HepG2 (cell line): ENCODE results near the gene NCOA3. TPM values are rescaled to one million over a fixed set of nuclear protein-coding genes. Genes with fewer than 3 reads are reported as not detected.

Experiments
- ARID5B ChIP-seq: IDR thresholded peaks from 2 replicates; pipeline ENCODE4 v1.4.0; 2020; ENCODE audit warnings: mild to moderate bottlenecking, missing genetic modification reagents
- CTCF ChIP-seq: sonication (generic); formaldehyde crosslinking; IDR thresholded peaks from 2 replicates; pipeline ENCODE4 v1.5.0; 2020; ENCODE audit warnings: mild to moderate bottlenecking, missing genetic modification reagents, moderate library complexity
- DDIT3 ChIP-seq: sonication (generic); formaldehyde crosslinking; IDR thresholded peaks from 2 replicates; pipeline ENCODE4 v1.4.0; 2020; ENCODE audit warnings: mild to moderate bottlenecking, missing genetic modification reagents
- EEA1 ChIP-seq: sonication (generic); formaldehyde crosslinking; IDR thresholded peaks from 2 replicates; pipeline ENCODE4 v1.5.1; 2020; ENCODE audit warnings: mild to moderate bottlenecking, missing genetic modification reagents, borderline replicate concordance
- HMGXB4 ChIP-seq, 2 experiments: sonication (generic) in 1 of 2; formaldehyde crosslinking in 1 of 2; IDR thresholded peaks; 2 replicates each; pipeline versions ENCODE4 v1.4.0 to v1.6.1; 2018 to 2020; ENCODE audit warnings: missing genetic modification reagents in 2 of 2, borderline replicate concordance in 1 of 2, low read depth in 1 of 2, mild to moderate bottlenecking in 1 of 2, missing biosample characterization in 1 of 2
- HNRNPK ChIP-seq: fragments of 200-400 bp; formaldehyde crosslinking; IDR thresholded peaks from 2 replicates; pipeline ENCODE4 v1.6.1; 2018; ENCODE audit warnings: low read length, low read depth, moderate library complexity, mild to moderate bottlenecking; ENCODE audit not compliant: poor library complexity, severe bottlenecking
- MTF2 ChIP-seq: sonication (generic); formaldehyde crosslinking; IDR thresholded peaks from 2 replicates; pipeline ENCODE4 v1.5.0; 2020; ENCODE audit warnings: missing genetic modification reagents, borderline replicate concordance
- NFIC ChIP-seq: IDR thresholded peaks from 2 replicates; pipeline ENCODE4 v1.6.1; 2012; ENCODE audit warnings: mild to moderate bottlenecking, low read length, inconsistent platforms
- RAD51 ChIP-seq: fragments of 450-650 bp; IDR thresholded peaks from 2 replicates; pipeline ENCODE4 v1.6.1; 2016; ENCODE audit warnings: borderline replicate concordance
- TOPORS ChIP-seq: sonication (generic); formaldehyde crosslinking; IDR thresholded peaks from 2 replicates; pipeline ENCODE4 v1.8.0; 2023; ENCODE audit warnings: mild to moderate bottlenecking, missing genetic modification reagents
- ZNF205 ChIP-seq: IDR thresholded peaks from 2 replicates; pipeline ENCODE4 v1.6.1; 2018; ENCODE audit warnings: missing biosample characterization, missing genetic modification reagents
- ZNF367 ChIP-seq: sonication (generic); formaldehyde crosslinking; IDR thresholded peaks from 2 replicates; pipeline ENCODE4 v1.4.0; 2020; ENCODE audit warnings: missing genetic modification reagents, borderline replicate concordance
- ZNF431 ChIP-seq: sonication (generic); formaldehyde crosslinking; IDR thresholded peaks from 2 replicates; pipeline ENCODE4 v1.9.0; 2022; ENCODE audit warnings: missing genetic modification reagents, low read depth, mild to moderate bottlenecking, borderline replicate concordance
- ZNF564 ChIP-seq: sonication (generic); formaldehyde crosslinking; IDR thresholded peaks from 2 replicates; pipeline ENCODE4 v1.8.1; 2023; ENCODE audit warnings: mild to moderate bottlenecking, missing genetic modification reagents
- ZNF737 ChIP-seq: sonication (generic); formaldehyde crosslinking; IDR thresholded peaks from 2 replicates; pipeline ENCODE4 v1.5.0; 2020; ENCODE audit warnings: missing genetic modification reagents, mild to moderate bottlenecking, borderline replicate concordance
- polyA plus RNA-seq, 8 experiments: library from polyadenylated mRNA; depleted of rRNA in 3 of 8; stranded (reverse) in 7 of 8; unstranded in 1 of 8; fragments of >200 nt; fragmentation: Illumina TruSeq in 4 of 8; extraction: Trizol in 4 of 8; gene quantifications; 2 replicates each; pipeline versions ENCODE4 v1.2.1 to v1.2.3, GENCODE V29; 2011 to 2016; ENCODE audit warnings: low read depth in 4 of 8, missing spikeins in 1 of 8, mixed read lengths in 1 of 8; ENCODE audit not compliant: insufficient read depth in 1 of 8
- total RNA-seq, 5 experiments: library from RNA; depleted of rRNA; stranded (reverse); fragments of >200 nt; fragmentation: Illumina TruSeq; extraction: Trizol; gene quantifications; 2 replicates each; pipeline ENCODE4 v1.2.3, GENCODE V29; 2016; ENCODE audit warnings: low read depth in 1 of 5
- TF ChIP-seq, protein P1 (sequence below): sonication (generic); formaldehyde crosslinking; IDR thresholded peaks from 2 replicates; pipeline ENCODE4 v1.4.0; 2020; ENCODE audit warnings: missing genetic modification reagents, low read depth, mild to moderate bottlenecking, borderline replicate concordance
- TF ChIP-seq, protein P2 (sequence below): sonication (generic); formaldehyde crosslinking; IDR thresholded peaks from 2 replicates; pipeline ENCODE4 v1.4.0; 2020; ENCODE audit warnings: mild to moderate bottlenecking, missing genetic modification reagents

NCOA3 gene
- total and polyA plus RNA-seq, 2 of the 13 experiments (the other 11 are each of a cell fraction or from before 2014, with no cell fraction given) = 35.0 to 56.8 TPM

DNA sequence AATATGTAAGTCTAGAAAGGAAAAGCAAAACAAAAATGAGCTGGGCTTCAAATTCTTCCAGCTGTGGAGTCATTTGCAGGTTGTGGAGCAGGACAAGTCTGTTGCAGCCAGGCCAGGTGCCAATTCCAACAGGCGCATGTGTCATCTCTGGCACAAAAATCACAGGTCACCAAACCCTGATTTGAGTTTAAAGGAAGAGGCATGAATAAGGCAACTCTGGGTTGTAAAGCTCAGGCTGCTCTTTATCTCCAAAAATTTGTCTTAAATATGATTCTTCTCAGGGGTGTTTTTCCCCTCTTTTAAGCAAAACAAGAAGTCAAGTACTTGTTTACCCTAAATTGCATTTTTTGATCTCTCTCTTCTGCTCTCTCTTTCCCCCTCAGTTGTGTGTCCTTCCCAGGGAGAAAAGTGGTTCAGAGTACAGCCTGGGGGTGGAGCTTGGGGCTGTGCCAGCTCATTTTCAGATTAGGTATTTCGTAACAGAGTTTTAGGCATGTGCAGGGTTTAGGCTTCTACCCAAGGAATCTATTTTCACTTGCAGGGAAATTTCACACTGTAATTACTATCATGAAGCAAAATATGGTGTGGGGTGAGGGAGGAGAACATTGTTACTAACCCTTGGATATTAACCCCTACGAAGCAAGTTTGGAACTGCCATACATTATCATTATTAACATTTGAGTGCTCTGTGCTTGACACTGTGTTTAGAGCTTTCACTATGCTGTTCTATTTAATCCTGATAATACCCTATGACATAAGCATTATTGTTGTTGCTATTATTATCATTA, 8.3 kb upstream of the NCOA3 start (continued):
- TF ChIP-seq ZNF431 (CRISPR knock-in tag) = no peak
- TF ChIP-seq ZNF564 (CRISPR knock-in tag) = no peak
- TF ChIP-seq EEA1 (CRISPR knock-in tag) = no peak
- TF ChIP-seq HMGXB4 (CRISPR knock-in tag; IDR thresholded peaks at IDR 0.05; ENCODE audit: borderline replicate concordance in 1 of 2, low read depth in 1 of 2) = peak; percentile 44 to 52; a peak in 1 of 4 replicates
- TF ChIP-seq MTF2 (CRISPR knock-in tag) = no peak
- TF ChIP-seq ZNF737 (CRISPR knock-in tag) = no peak
- TF ChIP-seq HNRNPK = no peak
- TF ChIP-seq ZNF367 (CRISPR knock-in tag) = no peak
- peak; percentile 87 for TF ChIP-seq ARID5B (CRISPR knock-in tag)
- TF ChIP-seq ZNF205 (CRISPR knock-in tag) = peak; percentile 82
- TF ChIP-seq TOPORS (CRISPR knock-in tag) = 0 out of 2 replicates have a peak, but pooled peaks have one; percentile 42
- TF ChIP-seq, protein P1, sequence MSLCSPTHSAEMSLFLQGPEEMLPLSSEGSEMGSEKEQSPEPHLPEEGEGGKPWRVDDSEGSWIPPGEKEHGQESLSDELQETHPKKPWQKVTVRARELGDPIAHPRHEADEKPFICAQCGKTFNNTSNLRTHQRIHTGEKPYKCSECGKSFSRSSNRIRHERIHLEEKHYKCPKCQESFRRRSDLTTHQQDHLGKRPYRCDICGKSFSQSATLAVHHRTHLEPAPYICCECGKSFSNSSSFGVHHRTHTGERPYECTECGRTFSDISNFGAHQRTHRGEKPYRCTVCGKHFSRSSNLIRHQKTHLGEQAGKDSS (CRISPR knock-in tag) = no peak
- TF ChIP-seq CTCF (CRISPR knock-in tag) = no peak
- no peak for TF ChIP-seq DDIT3 (CRISPR knock-in tag)
- TF ChIP-seq NFIC = peak; percentile 97
- TF ChIP-seq RAD51 = no peak
- TF ChIP-seq, protein P2, sequence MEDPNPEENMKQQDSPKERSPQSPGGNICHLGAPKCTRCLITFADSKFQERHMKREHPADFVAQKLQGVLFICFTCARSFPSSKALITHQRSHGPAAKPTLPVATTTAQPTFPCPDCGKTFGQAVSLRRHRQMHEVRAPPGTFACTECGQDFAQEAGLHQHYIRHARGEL (CRISPR knock-in tag) = no peak
